Measurements from ENCODE around the gene AR.

DNA sequence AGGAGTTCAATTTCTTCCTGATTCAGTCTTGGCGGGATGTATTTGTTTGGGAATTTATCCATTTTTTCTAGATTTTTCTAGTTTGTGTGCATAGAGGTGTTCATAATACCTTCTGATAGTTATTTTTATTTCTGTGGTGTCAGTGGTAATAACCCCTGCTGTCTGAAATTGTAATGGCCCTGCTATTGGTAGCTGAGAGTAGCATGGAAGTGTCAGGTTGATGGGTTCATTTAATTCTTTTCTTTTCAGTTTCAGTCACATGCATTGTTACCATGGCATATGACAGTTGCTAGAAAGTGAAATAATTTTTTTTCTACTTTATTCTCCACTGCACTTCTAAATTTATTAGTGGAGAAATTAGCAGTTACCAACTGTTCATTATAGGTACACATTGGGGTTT lies 20.7 kb downstream of the AR start:
- TF ChIP-seq, protein P1, sequence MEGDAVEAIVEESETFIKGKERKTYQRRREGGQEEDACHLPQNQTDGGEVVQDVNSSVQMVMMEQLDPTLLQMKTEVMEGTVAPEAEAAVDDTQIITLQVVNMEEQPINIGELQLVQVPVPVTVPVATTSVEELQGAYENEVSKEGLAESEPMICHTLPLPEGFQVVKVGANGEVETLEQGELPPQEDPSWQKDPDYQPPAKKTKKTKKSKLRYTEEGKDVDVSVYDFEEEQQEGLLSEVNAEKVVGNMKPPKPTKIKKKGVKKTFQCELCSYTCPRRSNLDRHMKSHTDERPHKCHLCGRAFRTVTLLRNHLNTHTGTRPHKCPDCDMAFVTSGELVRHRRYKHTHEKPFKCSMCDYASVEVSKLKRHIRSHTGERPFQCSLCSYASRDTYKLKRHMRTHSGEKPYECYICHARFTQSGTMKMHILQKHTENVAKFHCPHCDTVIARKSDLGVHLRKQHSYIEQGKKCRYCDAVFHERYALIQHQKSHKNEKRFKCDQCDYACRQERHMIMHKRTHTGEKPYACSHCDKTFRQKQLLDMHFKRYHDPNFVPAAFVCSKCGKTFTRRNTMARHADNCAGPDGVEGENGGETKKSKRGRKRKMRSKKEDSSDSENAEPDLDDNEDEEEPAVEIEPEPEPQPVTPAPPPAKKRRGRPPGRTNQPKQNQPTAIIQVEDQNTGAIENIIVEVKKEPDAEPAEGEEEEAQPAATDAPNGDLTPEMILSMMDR (IDR thresholded peaks at IDR 0.05): no peak
- TF ChIP-seq POLR2A (IDR thresholded peaks at IDR 0.05) (no peak), EP300 (IDR thresholded peaks at IDR 0.05) (no peak)

All from ovary (tissue), 3 donors.